Keratinocyte (primary cell): ENCODE data around the gene POP4.

ENCODE experiments used
- EZH2 ChIP-seq: IDR thresholded peaks from one replicate; pipeline ENCODE4 v1.6.1; 2012; ENCODE audit warnings: inconsistent platforms, mild to moderate bottlenecking, low read length, moderate library complexity
- TF ChIP-seq, protein P1 (sequence below), 3 experiments: IDR thresholded peaks in 1 of 3; conservative IDR thresholded peaks in 1 of 3; optimal IDR thresholded peaks in 1 of 3; 2 replicates in 2 of 3; 3 replicates in 1 of 3; pipeline versions ENCODE3 to v1.5.1; 2011; ENCODE audit warnings: low read length in 3 of 3, mild to moderate bottlenecking in 3 of 3, moderate library complexity in 2 of 3, control low read depth in 1 of 3, inconsistent platforms in 1 of 3; ENCODE audit not compliant: insufficient read depth in 2 of 3; ENCODE audit errors: extremely low read depth in 1 of 3

DNA sequence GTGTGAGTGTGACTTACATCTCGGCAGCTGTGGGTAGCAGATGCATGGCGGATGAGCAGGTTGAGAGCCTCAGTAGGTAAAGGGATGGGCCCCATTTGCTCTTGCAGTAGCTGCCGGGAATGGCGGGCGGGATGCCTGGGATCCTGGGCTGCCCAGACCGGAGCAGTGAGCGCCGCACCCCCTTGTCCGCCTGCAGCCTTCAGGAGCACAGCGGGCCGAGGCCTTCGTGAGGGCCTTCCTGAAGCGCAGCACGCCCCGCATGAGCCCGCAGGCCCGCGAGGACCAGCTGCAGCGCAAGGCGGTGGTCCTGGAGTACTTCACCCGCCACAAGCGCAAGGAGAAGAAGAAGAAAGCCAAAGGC, 4.1 kb downstream of the POP4 start:
- TF ChIP-seq, protein P1, sequence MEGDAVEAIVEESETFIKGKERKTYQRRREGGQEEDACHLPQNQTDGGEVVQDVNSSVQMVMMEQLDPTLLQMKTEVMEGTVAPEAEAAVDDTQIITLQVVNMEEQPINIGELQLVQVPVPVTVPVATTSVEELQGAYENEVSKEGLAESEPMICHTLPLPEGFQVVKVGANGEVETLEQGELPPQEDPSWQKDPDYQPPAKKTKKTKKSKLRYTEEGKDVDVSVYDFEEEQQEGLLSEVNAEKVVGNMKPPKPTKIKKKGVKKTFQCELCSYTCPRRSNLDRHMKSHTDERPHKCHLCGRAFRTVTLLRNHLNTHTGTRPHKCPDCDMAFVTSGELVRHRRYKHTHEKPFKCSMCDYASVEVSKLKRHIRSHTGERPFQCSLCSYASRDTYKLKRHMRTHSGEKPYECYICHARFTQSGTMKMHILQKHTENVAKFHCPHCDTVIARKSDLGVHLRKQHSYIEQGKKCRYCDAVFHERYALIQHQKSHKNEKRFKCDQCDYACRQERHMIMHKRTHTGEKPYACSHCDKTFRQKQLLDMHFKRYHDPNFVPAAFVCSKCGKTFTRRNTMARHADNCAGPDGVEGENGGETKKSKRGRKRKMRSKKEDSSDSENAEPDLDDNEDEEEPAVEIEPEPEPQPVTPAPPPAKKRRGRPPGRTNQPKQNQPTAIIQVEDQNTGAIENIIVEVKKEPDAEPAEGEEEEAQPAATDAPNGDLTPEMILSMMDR (optimal IDR thresholded peaks at IDR 0.05 in 1 of 3, IDR thresholded peaks at IDR 0.05 in 1 of 3, conservative IDR thresholded peaks at IDR 0.05 in 1 of 3; ENCODE audit: extremely low read depth in 1 of 3, insufficient read depth in 2 of 3, low read length in 3 of 3), result no peak
- no peak for TF ChIP-seq EZH2
